HepG2 (cell line): ENCODE data around the gene IBA57. TPM values are rescaled to one million over a fixed set of nuclear protein-coding genes. Genes with fewer than 3 reads are reported as not detected.

Experiments
- ATAC-seq: fragments of 200-7000 bp; cut with Tn5 transposase; 3 replicates; pipeline ENCODE4 v1.9.1; 2020; ENCODE audit warnings: mild to moderate bottlenecking, moderate library complexity
- BruUV-seq: library from RNA; stranded (reverse); fragments of 400-500 nt; replicated peaks from 2 replicates; lab custom pipeline; 2021; lab: Mats Ljungman, UMichigan
- CTCF ChIA-PET: fragments of 300-600 bp; formaldehyde crosslinking; extraction: SDS; loops from one replicate; lab custom pipeline; 2021; ENCODE audit warnings: low total read pairs, inconsistent platforms, low intra/inter-chr PET ratio; lab: Yijun Ruan, JAX
- POLR2A ChIA-PET: fragments of 350-600 bp; sonication (Branson Sonifier 250); formaldehyde crosslinking; loops from one replicate; lab custom pipeline; 2020; ENCODE audit warnings: antibody characterized with exemption, inconsistent platforms; lab: Yijun Ruan, JAX
- DNase-seq: peaks from one replicate; pipeline ENCODE4 v3.0.0-alpha.2; 2015; ENCODE audit warnings: low spot score
- FAIRE-seq: peaks from 3 replicates; lab custom pipeline; 2011; peaks lifted over from hg19 to GRCh38; lab: Jason Lieb, UNC
- H2AFZ ChIP-seq: one replicate; pipeline ENCODE4 v1.6.1; 2011; ENCODE audit warnings: low read length, inconsistent platforms
- H3K27ac ChIP-seq: fragments of 300-600 bp; 3 replicates; pipeline ENCODE4 v1.8.0; 2011; ENCODE audit warnings: mixed run types, mild to moderate bottlenecking, mixed read lengths, low read length, inconsistent platforms; ENCODE audit not compliant: insufficient read depth; ENCODE audit errors: extremely low read length
- H3K27me3 ChIP-seq, 2 experiments: fragments of 200-600 bp in 1 of 2; 2 replicates in 1 of 2; 3 replicates in 1 of 2; pipeline versions ENCODE4 v1.6.0 to v1.8.0; 2011; ENCODE audit warnings: low read length in 2 of 2, mild to moderate bottlenecking in 2 of 2, moderate library complexity in 2 of 2, inconsistent platforms in 1 of 2; ENCODE audit not compliant: insufficient read depth in 2 of 2, control insufficient read depth in 1 of 2
- H3K36me3 ChIP-seq, 2 experiments: fragments of 200-600 bp in 1 of 2; replicated peaks in 1 of 2; 2 replicates in 1 of 2; 3 replicates in 1 of 2; pipeline versions ENCODE4 v1.5.1 to v1.8.0; 2011; ENCODE audit warnings: low read length in 2 of 2, inconsistent platforms in 1 of 2; ENCODE audit not compliant: insufficient read depth in 2 of 2, control insufficient read depth in 1 of 2
- H3K4me1 ChIP-seq: 2 replicates; pipeline ENCODE4 v1.5.1; 2012; ENCODE audit warnings: low read length, inconsistent platforms; ENCODE audit not compliant: insufficient read depth
- H3K4me2 ChIP-seq: 2 replicates; pipeline ENCODE4 v1.6.0; 2011; ENCODE audit warnings: low read depth, low read length, inconsistent platforms
- H3K4me3 ChIP-seq, 3 experiments: fragments of 200-600 bp in 1 of 3; sonication (generic), shearing (Covaris generic) in 1 of 3; replicated peaks in 1 of 3; 2 replicates each; pipeline ENCODE4 v1.5.1; 2011 to 2016; ENCODE audit warnings: low read length in 3 of 3, inconsistent platforms in 2 of 3, low read depth in 2 of 3, mild to moderate bottlenecking in 2 of 3, control low read depth in 1 of 3, mixed read lengths in 1 of 3; ENCODE audit not compliant: insufficient read depth in 1 of 3
- H3K79me2 ChIP-seq: one replicate; pipeline ENCODE4 v1.6.1; 2011; ENCODE audit warnings: low read length, inconsistent platforms; ENCODE audit not compliant: insufficient read depth
- H3K9ac ChIP-seq: 2 replicates; pipeline ENCODE4 v1.6.0; 2011; ENCODE audit warnings: mild to moderate bottlenecking, low read depth, low read length, inconsistent platforms; ENCODE audit not compliant: insufficient read depth
- H3K9me3 ChIP-seq: 2 replicates; pipeline ENCODE4 v1.5.1; 2012; ENCODE audit warnings: mild to moderate bottlenecking, low read length
- H4K20me1 ChIP-seq: 2 replicates; pipeline ENCODE4 v1.6.0; 2011; ENCODE audit warnings: inconsistent platforms, mild to moderate bottlenecking, low read length, moderate library complexity; ENCODE audit not compliant: insufficient read depth
- DBP ChIP-seq: sonication (generic); formaldehyde crosslinking; IDR thresholded peaks from 2 replicates; pipeline ENCODE4 v1.4.0; 2020; ENCODE audit warnings: missing genetic modification reagents; ENCODE audit errors: not compliant biosample characterization
- EP300 ChIP-seq, 3 experiments: sonication (generic) in 1 of 3; formaldehyde crosslinking in 1 of 3; IDR thresholded peaks; 2 replicates each; pipeline versions ENCODE4 v1.5.1 to v1.6.1; 2011 to 2020; ENCODE audit warnings: low read depth in 2 of 3, low read length in 2 of 3, borderline replicate concordance in 1 of 3, improper control_type of control experiment in 1 of 3, mild to moderate bottlenecking in 1 of 3, missing genetic modification reagents in 1 of 3, moderate library complexity in 1 of 3
- GRHL1 ChIP-seq: sonication (generic); formaldehyde crosslinking; conservative IDR thresholded peaks from 2 replicates; pipeline ENCODE4 v1.8.0; 2022; ENCODE audit warnings: missing genetic modification reagents
- KLF11 ChIP-seq: IDR thresholded peaks from 2 replicates; pipeline ENCODE4 v1.6.1; 2016; ENCODE audit warnings: missing compliant biosample characterization
- POLR2AphosphoS5 ChIP-seq: IDR thresholded peaks from 2 replicates; pipeline ENCODE4 v1.6.1; 2012; ENCODE audit warnings: low read depth, low read length
- PREB ChIP-seq: sonication (generic); formaldehyde crosslinking; IDR thresholded peaks from 2 replicates; pipeline ENCODE4 v1.4.0; 2020; ENCODE audit warnings: missing genetic modification reagents
- SRSF4 ChIP-seq: fragments of 200-400 bp; formaldehyde crosslinking; IDR thresholded peaks from one replicate; pipeline ENCODE4 v1.6.1; 2018; ENCODE audit warnings: mild to moderate bottlenecking, low read depth, low read length, moderate library complexity; ENCODE audit not compliant: poor library complexity, severe bottlenecking
- YEATS4 ChIP-seq: sonication (generic); formaldehyde crosslinking; IDR thresholded peaks from 2 replicates; pipeline ENCODE4 v1.4.0; 2020; ENCODE audit warnings: missing genetic modification reagents, borderline replicate concordance
- ZHX2 ChIP-seq, 2 experiments: sonication (generic) in 1 of 2; formaldehyde crosslinking in 1 of 2; IDR thresholded peaks; 2 replicates each; pipeline versions ENCODE4 v1.6.1 to v1.9.0; 2014 to 2022; ENCODE audit warnings: antibody characterized with exemption in 1 of 2, borderline replicate concordance in 1 of 2, inconsistent platforms in 1 of 2, low read depth in 1 of 2, missing genetic modification reagents in 1 of 2
- ZNF563 ChIP-seq: sonication (generic); formaldehyde crosslinking; IDR thresholded peaks from 2 replicates; pipeline ENCODE4 v1.8.0; 2022; ENCODE audit warnings: mild to moderate bottlenecking, moderate library complexity, missing genetic modification reagents
- ZNF766 ChIP-seq: sonication (generic); formaldehyde crosslinking; IDR thresholded peaks from 2 replicates; pipeline ENCODE4 v1.5.0; 2020; ENCODE audit warnings: missing genetic modification reagents, borderline replicate concordance
- WGBS: methylation state at CpG from one replicate; pipeline ENCODE4 v1.1.6; 2017; ENCODE audit warnings: low lambda C conversion rate; 5-methylcytosine and 5-hydroxymethylcytosine counted together
- in situ Hi-C: cut with HindIII; loops from 2 replicates; pipeline ENCODE4 v1.10.0; 2017; ENCODE audit warnings: low pct_unique_long_range_greater_than_20kb; ENCODE audit not compliant: extremely low pct_ligation_motif_present
- intact Hi-C: fragments of 100-400 bp; cut with micrococcal nuclease; formaldehyde crosslinking; loops from one replicate; pipeline ENCODE4 v1.10.0; 2022; ENCODE audit not compliant: unreplicated experiment
- polyA plus RNA-seq, 8 experiments: library from polyadenylated mRNA; depleted of rRNA in 3 of 8; stranded (reverse) in 7 of 8; unstranded in 1 of 8; fragments of >200 nt; fragmentation: Illumina TruSeq in 4 of 8; extraction: Trizol in 4 of 8; gene quantifications; 2 replicates each; pipeline versions ENCODE4 v1.2.1 to v1.2.3, GENCODE V29; 2011 to 2016; ENCODE audit warnings: low read depth in 4 of 8, missing spikeins in 1 of 8, mixed read lengths in 1 of 8; ENCODE audit not compliant: insufficient read depth in 1 of 8
- total RNA-seq, 5 experiments: library from RNA; depleted of rRNA; stranded (reverse); fragments of >200 nt; fragmentation: Illumina TruSeq; extraction: Trizol; gene quantifications; 2 replicates each; pipeline ENCODE4 v1.2.3, GENCODE V29; 2016; ENCODE audit warnings: low read depth in 1 of 5

IBA57 gene
- total and polyA plus RNA-seq, 2 of the 13 experiments (the other 11 are each of a cell fraction or from before 2014, with no cell fraction given): 2.3 to 10.2 TPM

DNA sequence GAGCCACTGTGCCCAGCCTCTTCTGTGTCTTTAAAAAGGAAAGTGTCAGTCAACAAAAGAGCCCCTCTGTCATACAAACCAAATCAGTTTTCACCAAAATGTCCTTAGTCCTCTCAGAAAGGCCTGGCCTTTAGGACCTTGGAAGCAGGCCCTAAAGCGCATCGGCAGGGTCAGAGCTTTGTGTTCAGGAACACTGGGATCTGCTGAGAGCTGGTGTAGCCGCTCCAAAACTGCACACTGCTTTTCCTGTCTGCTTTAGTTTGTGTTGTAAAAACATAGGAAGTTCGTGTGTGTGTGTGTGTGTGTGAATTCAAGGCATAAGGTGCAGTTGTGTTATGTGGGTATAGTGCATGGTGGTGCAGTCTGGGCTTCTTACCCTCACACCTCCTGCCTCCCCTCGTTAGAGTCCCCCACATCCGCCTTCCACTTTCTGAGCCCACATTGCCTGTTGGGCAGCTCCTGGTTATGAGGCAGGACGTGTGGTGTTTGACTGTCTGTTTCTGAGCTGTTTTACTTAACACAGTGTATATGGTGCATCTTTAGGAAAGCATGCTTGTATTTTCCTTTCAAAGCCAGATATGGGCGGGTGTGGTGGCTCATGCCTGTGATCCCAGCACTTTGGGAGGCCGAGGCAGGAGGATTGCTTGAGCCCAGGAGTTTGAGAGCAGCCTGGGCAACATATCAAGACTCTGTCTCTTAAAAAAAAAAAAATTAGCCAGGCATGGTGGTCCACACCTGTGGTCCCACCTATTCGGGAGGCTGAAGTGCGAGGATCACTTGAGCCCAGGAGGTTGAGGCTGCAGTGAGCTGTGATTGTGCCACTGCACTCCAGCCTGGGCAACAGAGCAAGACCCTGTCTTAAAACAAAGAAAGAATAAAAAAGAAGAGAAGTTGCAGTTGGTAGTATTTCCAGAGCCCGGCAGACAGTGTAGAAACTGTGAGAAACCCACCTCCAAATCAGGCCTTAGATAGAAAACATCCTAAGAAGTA, 12.4 kb downstream of the IBA57 start:
- Histone ChIP-seq H2AFZ (no peak overlapping the region), H4K20me1 (0 out of 2 replicates have a peak, but pooled peaks cover 2% of the 10 kb centered on the region), H3K9me3 (no peaks in the 10 kb centered on the region), H3K4me3 (no peak overlapping the region), H3K27ac (no peak overlapping the region), H3K79me2 (no peaks in the 10 kb centered on the region), H3K27me3 (no peaks in the 10 kb centered on the region; a peak in 1 of 5 replicates), H3K4me1 (peaks cover 3% of the 10 kb centered on the region), H3K4me2 (no peak overlapping the region), H3K9ac (no peak overlapping the region), H3K36me3 (no peaks in the 10 kb centered on the region; a peak in 1 of 5 replicates)
- ChIA-PET POLR2A (no interaction called here), CTCF (no interaction called here)
- in situ Hi-C loops: loop anchor here (5.0 kb wide), 1 partner anchor 41 kb away; no protein-coding TSS in a partner anchor
- FAIRE-seq (no peak), ATAC-seq (no peak), DNase-seq (no peak)
- intact Hi-C loops: no loop called here
- no TSS peak for BruUV-seq
- 82% methylated on average over 12 of the region's 12 CpGs for WGBS
- TF ChIP-seq DBP (CRISPR knock-in tag): no peak
- TF ChIP-seq GRHL1 (CRISPR knock-in tag): no peak
- no peak for TF ChIP-seq ZNF766
- no peak for TF ChIP-seq POLR2AphosphoS5
- no peak for TF ChIP-seq ZHX2 (IDR thresholded peaks at IDR 0.05; ENCODE audit: low read depth)
- no peak for TF ChIP-seq ZHX2 (CRISPR knock-in tag; IDR thresholded peaks at IDR 0.05; ENCODE audit: borderline replicate concordance)
- no peak for TF ChIP-seq YEATS4 (CRISPR knock-in tag)
- TF ChIP-seq SRSF4: no peak
- TF ChIP-seq EP300 (IDR thresholded peaks at IDR 0.05; ENCODE audit: low read depth in 2 of 2, low read length in 2 of 2): no peak
- no peak for TF ChIP-seq EP300 (CRISPR knock-in tag; IDR thresholded peaks at IDR 0.05; ENCODE audit: borderline replicate concordance)
- TF ChIP-seq PREB (CRISPR knock-in tag): no peak
- TF ChIP-seq KLF11: no peak
- TF ChIP-seq ZNF563 (CRISPR knock-in tag): no peak
